Occipital lobe (tissue), 2 donors: ENCODE data around the gene ZNF107. TPM values are rescaled to one million over a fixed set of nuclear protein-coding genes. Genes with fewer than 3 reads are reported as not detected.

ENCODE experiments used
- DNase-seq: peaks from one replicate; lab custom pipeline; 2025; lab: John Stamatoyannopoulos, UW
- total RNA-seq: library from RNA; depleted of rRNA; stranded (reverse); fragments of >200 nt; gene quantifications from one replicate; pipeline ENCODE4 v1.2.3, GENCODE V29; 2014

ZNF107 gene
- total RNA-seq: 15.0 TPM

- peak; percentile 94 for DNase-seq
These were observed at the start of gene ZNF107 for GRCh38 chr7:64665980-64666662. TSS of gene ZNF107 (plus strand) at chr7:64666133. CDS start at chr7:64666283, 150 bp downstream.

GRCh38 chr7:64618785-64619456 lies 47.0 kb upstream of the ZNF107 start:
- no peak for DNase-seq

GRCh38 chr7:64619705-64620104 lies 46.2 kb upstream of the ZNF107 start:
- no peak for DNase-seq

GRCh38 chr7:64621656-64622055 lies 44.3 kb upstream of the ZNF107 start:
- DNase-seq: no peak

- DNase-seq: peak; percentile 2
These were observed 40.5 kb upstream of the ZNF107 start for GRCh38 chr7:64625114-64626082.

- DNase-seq: no peak
These were observed 39.9 kb upstream of the ZNF107 start for GRCh38 chr7:64626083-64626469.

- no peak for DNase-seq
These were observed 39.4 kb upstream of the ZNF107 start for GRCh38 chr7:64626557-64626956.

GRCh38 chr7:64628192-64628591 lies 37.7 kb upstream of the ZNF107 start:
- no peak for DNase-seq

GRCh38 chr7:64628721-64629120 lies 37.2 kb upstream of the ZNF107 start:
- no peak for DNase-seq

GRCh38 chr7:64630496-64630895 lies 35.4 kb upstream of the ZNF107 start:
- DNase-seq: no peak

- DNase-seq: no peak
These were observed 33.9 kb upstream of the ZNF107 start for GRCh38 chr7:64632029-64632428.

- DNase-seq: no peak
These were observed 32.5 kb upstream of the ZNF107 start for GRCh38 chr7:64633401-64633800.

GRCh38 chr7:64634406-64635062 lies 31.4 kb upstream of the ZNF107 start:
- no peak for DNase-seq

- no peak for DNase-seq
These were observed 29.5 kb upstream of the ZNF107 start for GRCh38 chr7:64636386-64636785.

GRCh38 chr7:64637521-64638445 lies 28.1 kb upstream of the ZNF107 start:
- DNase-seq: no peak

GRCh38 chr7:64638822-64639221 lies 27.1 kb upstream of the ZNF107 start:
- DNase-seq: no peak

GRCh38 chr7:64639267-64640001 lies 26.5 kb upstream of the ZNF107 start:
- no peak for DNase-seq

- DNase-seq: no peak
These were observed 25.4 kb upstream of the ZNF107 start for GRCh38 chr7:64640504-64640903.

- DNase-seq: no peak
These were observed 23.9 kb upstream of the ZNF107 start for GRCh38 chr7:64642046-64642445.

- DNase-seq: no peak
These were observed 23.1 kb upstream of the ZNF107 start for GRCh38 chr7:64642875-64643274.
